GM18868 (cell line): ENCODE measurements around the gene AK1.

ENCODE experiments used
- ATAC-seq: cut with Tn5 transposase; IDR thresholded peaks from one replicate; pipeline ENCODE4 v1.9.1; 2021; ENCODE audit warnings: mild to moderate bottlenecking, moderate library complexity; ENCODE audit not compliant: unreplicated experiment

The AK1 gene, protein sequence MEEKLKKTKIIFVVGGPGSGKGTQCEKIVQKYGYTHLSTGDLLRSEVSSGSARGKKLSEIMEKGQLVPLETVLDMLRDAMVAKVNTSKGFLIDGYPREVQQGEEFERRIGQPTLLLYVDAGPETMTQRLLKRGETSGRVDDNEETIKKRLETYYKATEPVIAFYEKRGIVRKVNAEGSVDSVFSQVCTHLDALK

DNA sequence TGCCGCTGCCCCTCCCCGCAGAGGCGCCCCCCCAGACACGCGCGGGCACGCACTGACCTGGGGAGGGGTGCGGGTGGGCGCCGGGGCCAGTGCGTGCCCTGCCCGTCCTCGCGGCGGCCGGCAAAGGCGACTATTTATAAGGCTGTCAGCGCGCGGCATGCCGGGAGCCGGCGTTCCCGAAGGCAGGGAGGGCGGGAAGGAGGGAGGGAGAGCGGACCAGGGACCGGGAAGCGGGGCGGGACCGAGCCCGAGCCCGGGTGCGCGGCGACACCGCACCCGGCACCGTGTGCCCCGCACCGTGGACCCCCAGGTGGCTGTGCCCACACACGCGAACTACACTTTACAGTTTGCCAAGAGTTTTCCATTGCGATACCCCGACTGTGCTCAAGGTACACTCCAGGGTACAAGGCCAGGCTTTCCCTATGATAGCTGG, at the start of gene AK1:
AK1 (minus strand) TSS at position 110 of the 433 bp plus-strand sequence. CDS start 3,058 bp downstream, outside the sequence.
- no peak for ATAC-seq

DNA sequence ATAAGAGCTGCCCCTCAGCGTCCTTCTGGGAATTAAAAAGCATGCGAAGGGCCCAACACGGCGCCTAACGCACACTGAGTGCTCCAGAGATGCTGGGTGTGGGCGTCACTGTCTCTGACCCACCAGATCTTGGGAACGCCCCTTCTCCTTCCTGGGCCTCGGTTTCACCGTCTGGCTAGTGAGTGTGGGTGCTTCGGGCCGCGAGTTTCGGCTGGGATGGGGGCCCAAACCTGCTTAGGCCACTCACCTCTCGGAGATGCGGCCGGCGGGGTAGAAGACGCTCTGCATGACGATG, 49.4 kb upstream of the AK1 start:
- no peak for ATAC-seq

DNA sequence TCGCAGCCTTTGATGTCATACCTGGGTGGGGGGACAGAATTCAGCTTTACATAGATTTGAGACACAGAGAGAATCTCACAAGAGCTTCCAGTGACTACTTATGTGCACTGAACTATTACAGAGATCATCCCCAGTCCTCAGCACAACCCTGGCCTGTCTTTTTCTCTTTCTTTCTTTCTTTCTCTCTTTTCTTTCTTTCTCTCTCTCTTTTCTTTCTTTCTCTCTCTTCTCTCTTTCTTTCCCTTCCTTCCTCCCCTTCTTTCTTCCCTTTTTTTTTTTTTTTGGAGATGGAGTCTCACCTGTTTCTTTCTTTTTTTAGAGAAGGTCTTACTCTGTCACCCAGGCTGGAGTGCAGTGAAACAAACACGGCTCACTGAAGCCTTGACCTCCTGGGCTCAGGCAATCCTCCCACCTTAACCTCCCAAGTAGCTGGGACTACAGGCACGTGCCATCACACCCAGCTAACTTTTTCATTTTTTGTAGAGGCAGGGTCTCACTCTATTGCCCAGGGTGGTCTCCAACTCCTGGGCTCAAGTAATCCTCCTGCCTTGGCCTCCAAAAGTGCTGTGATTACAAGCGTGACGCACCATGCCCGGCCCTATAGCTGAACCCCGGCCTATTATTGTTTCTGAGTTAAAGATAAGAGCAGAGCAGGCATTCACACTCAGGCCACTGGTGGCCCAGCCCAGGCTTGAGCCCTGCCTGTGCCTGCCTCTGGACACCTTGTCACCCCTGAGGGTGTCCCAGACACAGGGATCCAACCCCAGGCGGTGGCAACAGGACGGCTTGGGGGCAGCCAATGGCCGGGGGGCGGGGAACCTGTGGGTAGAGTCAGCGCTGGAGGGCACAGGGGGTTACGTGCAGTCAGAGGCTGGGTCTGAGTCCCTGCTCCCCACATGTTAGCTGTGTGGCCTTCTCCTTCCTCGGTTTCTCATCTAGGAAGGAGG, 48.8 kb upstream of the AK1 start:
- no peak for ATAC-seq

DNA sequence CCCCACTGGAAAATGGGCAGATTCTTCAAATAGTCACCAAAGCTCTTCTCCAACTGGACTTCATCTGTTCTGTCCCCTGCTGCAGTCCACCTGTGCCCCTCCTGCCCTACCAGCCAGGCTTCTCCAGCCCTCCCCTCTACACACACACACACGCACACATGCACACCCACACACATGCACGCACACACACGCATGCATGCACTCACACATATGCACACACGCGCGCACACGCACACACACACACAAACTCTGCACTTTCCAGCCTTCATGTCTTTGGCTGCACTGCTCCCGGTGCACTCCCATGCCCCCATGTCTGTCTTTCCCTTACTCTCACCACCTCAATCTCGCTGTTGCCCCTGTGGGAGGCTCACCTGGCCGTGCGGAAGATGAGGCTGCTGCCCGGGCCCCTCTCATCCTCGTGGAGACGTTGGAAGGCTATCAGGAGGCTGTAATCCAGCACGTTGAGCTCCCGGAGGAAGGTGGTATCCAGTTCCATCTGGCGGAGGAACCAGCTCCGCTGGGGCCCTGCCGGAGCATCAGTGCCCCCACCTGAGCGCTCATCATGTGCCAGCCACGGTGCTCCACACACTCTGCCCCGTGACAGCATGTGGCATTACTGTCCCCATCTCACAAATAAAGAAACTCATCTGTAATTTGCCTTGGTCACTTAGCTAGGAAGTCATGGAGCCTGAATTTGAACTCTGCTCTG, 47.4 kb upstream of the AK1 start:
- ATAC-seq = no peak

DNA sequence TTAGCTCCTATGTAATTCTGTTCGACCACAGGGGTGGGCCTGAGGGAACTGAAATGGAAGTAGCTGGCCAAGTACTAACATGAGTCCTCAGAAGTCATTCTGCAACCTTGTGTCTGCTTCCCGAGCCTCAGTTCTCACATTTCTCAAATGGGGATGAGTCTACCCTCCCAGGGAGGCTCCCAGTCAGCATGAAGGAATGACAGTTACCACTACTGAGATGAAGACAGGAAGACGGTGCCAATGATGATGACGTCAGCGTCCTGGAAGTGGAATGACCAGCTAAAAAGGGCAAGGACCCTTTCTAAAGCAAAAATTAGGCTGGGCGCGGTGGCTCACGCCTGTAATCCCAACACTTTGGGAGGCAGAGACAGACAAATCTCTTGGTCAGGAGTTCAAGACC, 46.3 kb upstream of the AK1 start:
- ATAC-seq = no peak

DNA sequence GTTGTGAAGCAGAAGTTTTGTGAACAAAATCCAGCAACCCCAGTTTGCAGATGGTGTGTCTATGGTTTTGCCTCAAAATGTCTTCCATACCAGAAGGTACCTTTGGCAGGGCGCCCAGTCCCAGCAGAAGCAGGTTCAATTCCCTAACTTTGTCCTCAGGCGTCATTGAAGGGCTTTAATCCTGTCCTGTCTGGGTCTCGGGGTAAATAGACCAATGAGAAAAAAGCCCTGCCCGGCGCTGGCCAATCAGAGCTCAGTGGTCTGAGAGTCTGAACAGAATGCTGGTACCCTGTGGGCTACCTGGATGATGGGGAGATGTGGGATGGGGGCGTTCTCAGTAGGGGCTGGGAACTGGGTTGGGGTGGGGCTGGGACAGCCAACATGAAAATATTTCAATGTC, 45.6 kb upstream of the AK1 start:
- ATAC-seq = no peak

DNA sequence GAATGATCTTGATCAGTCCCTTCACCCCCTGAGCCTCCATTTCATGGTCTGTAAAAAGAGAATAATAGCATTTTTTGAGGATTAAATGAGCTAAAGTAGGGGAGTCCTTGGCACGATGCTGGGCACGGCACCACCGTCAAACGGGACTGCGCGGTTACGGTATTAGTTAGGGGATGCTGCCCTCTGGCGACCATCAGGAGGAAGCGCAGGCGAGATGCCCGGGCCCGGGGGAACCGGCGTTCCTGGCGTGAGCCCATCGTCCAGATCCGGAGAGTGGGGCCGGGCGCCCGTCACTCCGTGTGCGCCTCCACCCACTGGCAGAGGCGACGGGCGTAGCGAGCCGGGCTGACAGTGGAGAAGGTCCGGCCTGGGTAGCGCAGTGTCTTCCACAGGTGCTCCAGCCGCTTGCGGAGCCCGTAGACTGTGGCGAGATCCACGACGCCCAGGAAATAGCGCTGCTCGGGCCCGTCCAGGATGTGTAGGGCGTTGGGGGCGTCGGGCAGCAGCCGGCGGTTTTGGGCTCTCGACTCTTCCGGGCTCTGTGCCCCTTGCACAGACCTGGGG, 44.2 kb upstream of the AK1 start:
- no peak for ATAC-seq

DNA sequence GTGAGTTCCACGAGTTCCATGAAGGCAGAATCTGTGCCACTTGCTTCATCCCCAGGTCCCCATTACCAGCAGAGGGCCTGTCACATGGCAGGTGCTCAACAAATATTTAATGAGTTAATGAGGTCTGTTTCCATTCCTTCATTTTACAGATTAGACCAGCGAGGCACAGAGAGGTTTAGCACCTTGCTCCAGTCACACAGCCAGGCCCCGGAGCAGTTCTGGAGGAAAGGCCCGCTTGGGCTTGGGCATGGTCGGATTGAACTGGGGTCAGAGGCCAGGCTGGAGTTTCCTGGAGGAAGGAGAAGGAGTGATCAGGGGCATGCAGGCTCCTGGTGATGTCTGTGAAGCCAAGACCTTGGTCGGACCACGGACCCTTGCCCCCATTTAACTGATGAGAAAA, 43.3 kb upstream of the AK1 start:
- no peak for ATAC-seq

DNA sequence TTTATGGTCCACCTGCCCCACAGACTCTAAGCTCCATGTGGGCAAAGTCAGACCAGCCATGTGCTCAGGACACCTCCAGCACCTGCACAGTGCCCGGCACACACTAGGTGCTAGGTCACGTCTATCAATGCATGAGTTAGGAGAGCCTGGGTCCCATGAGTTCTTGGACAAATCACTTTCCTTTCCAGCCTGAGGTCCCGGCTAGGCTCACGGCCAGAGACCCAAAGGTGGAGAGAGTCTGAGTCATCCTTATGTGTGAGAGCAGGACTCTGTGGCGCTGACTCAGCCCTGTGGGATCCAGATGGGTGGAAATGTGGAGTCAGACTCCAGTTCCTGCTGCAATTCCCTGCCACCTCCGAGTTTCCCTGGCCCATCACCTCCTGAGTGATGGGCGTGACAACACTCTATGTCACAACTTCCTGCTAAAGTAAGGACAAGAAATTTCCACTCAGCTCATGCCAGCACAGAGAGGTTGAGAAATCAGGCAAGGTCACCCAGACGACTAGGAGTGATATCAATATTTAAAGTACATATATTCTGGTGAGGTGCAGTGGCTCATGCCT, 41.9 kb upstream of the AK1 start:
- no peak for ATAC-seq

DNA sequence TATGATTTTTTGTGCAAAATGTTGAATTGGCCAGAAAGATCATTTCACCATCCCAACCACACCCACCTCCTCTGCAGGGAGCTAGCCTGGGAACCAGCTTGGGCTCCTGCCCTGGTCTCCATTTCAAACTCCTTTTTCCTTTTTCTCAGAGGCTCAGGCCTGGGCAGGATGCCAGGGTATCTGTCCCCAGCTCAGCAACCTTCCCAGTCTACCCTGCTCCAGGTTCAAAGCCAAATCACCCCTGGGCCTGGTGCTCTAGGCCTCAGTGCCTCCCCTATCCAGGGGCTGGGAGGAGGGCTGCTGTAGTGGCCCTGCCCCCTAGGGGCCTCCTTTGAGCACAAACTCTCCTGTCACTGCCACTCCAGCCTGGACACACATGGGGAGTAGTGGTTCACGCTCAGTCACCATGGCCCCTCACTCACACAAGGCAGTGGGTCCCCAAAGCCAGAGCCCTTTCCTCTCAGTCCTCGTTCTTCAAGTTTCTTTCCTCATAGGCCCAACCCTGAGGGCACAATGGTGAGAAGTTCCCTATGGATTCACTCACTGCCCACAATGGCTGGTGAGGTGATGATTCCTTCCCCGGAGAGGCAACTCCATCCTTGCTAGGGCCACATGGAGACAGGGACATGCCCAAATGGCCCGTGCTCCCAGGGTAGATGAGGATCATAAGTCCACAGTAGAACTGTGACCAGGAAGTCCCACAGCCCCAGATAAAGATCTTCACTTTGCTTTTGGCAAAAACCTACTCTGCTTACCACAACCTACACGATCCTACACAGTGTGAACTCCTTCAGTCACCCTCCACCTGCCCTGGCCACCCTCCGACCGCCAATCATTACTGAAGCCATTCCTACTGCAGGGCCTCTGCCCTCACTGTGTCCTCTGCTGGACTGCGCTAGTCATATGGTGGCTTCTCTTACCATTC, 41.0 kb upstream of the AK1 start:
- no peak for ATAC-seq

DNA sequence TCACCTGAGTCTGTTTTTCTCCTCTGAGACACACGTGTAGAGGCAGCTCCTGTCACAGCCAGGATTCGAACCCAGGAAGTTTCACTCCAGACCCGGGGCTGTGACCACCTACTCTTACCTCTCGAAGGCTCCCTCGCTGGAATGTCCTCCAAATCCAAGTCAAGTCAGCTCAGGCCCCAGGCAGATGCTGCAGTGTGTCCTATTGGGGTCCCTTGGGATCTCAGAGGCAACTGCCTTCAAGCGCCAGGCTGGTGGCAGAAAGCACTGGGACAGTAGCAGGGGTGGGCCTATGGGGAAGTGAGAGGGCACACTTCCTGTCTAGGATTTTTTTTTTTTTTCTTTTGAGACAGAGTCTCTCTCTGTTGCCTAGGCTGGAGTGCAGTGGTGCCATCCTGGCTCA, 40.1 kb upstream of the AK1 start:
- peak; percentile 29 for ATAC-seq

DNA sequence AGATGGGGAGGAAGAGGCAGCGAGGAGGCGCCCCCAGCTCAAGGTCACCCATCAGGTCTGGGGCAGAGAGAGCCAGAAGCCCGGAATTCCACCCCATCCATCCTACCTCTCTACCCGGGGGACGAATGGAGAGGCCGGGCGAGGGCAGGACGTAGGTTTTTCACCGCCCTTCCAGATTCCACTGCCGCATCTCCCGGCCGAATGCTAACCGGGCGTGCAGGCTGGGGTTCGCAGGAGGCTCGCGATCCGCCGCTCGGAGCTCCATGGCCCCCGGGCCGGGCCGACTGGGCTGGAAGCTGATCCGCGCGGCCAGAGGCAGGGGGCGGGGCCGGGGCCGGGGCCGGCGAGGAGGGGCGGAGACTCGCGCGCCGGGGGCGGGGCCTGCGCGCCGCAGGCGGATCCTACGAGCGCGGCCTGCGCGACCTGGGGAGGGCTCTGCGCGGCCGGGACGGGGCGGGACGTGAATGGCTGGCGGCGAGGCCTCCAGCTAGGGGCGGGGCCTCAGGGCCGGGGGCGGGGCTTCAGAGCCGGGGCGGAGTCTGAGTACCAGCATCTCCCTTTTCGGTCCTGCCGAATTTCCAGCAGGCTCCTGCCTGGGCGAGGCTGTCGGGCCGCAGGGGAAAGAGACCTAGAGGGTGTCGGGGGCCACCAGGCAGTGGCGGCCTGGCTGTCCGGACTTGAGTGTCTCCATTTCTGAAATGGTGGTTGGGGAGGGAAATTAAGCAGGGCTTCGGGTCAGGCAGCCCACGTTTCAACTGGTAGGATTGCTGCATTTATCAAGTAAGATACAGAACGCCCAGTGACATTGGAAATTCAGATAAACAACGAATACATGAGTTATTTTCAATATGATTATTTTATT, 39.5 kb upstream of the AK1 start, which contains the start of gene ST6GALNAC4:
ST6GALNAC4 (minus strand) TSS at position 322 of the 862 bp plus-strand sequence. CDS start 622 bp downstream, outside the sequence.
- ATAC-seq = peak; percentile 71

DNA sequence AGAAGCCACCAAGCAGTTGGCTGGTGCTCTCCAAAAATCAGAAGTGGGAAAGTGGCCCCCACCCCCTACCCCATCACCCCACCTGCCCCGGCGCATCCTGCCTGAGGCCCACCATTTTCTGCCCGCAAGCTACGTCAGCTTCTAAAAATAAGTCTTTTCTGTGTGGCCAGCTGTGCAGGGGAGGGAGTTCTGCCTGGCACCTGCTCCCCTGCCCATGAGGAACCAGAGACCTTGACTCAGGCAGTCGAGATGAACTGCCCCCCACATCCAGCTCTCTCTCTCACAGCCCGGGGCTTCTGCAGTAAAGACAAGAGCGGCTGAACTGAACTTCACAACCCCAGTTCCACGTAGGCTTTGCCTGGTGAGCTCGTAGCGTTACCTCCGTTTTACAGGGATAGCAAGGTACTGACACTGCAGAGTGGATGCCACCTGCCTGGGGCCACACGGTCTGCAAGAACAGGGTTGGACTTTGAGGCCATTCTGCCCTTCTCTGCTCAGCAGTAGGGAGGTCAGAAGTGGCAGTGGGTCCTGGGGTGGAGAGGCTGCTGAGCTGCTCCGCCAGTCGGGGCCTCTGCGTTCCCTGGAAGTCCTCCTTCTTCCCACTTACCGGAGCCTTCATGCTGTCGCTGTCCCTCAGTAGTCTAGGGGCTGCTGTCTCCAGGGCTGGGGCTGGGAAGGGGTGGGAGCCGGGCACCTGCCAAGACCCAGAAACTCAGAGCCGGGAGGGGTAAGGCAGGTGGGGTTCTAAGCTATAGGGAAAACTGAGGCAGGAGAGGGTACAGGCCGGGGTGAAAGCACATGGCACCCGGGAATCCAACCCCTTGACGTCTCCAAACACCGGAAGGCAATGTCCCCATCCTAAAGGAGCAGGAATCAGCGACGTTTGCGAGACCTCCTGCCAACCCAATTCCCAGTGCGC, 38.6 kb upstream of the AK1 start:
- no peak for ATAC-seq

DNA sequence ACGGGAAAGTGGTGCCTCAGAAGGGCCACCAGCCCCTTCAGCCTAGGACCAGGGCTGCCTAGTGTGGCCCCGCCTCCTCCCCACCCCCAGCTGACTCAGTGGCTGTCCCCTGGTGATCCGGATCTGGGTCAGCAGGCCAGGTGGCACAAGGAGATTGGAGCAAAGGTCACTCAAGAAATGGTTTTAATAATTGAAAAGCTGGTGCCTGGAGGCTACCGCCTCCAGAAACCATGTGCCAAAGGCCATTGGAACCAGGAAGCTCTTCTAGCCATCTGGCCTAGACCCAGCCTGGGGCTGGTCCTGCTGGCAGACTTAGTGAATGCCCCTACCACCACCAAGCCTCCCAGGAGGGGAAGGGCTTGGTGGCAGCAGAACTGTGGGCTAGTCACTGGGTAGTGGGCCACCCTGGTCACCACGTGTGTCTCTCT, 37.9 kb upstream of the AK1 start:
- ATAC-seq = no peak

DNA sequence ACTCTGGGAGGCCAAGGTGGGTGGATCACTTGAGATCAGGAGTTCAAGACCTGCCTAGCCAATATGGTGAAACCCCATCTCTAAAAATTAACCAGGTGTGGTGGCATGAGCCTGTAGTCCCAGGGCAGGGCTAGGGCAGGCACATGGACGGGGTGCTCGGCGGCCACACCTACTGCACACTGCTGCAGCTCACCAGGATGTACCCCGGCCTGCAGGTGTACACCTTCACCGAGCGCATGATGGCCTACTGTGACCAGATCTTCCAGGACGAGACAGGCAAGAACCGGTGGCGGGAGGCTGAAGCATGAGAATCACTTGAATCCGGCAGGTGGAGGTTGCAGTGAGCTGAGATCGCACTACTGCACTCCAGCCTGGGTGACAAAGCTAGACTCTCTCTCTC, 36.2 kb upstream of the AK1 start:
- no peak for ATAC-seq

DNA sequence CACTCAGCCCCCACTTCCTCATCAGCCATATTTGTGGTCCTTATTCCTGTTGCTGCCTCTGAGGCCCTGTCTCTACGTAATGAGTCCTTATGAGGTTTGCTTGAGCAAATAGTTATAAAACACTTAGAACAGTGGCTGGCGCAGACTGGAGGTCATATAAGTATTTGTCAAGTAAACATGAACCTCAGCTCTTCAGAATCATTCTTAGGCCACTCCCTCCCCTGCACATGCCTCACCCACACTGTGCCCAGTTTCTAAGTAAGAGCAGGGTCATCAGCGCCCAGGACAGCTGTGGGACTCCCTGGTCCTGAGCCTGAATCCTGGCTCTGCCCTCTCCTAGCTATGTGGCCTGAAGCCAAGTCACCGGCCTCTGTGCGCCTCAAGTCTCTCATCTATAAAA, 35.4 kb upstream of the AK1 start:
- ATAC-seq = no peak

DNA sequence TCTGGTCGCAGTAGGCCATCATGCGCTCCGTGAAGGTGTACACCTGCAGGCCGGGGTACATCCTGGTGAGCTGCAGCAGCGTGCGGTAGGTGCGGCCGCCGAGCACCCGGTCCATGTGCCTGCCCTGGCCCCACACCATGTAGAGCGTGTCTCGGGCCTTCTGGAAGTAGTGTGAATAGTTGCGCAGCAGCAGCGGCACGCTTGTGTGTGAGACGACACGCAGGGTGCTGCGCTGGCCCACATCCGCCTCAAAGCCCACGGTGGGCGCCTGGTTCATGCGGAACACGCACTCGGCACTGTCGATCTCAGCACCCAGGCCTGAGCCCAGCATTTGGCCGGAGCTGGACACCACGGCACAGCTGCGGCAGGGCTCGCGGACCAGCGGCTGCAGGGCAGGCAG, 34.8 kb upstream of the AK1 start:
- ATAC-seq = no peak

DNA sequence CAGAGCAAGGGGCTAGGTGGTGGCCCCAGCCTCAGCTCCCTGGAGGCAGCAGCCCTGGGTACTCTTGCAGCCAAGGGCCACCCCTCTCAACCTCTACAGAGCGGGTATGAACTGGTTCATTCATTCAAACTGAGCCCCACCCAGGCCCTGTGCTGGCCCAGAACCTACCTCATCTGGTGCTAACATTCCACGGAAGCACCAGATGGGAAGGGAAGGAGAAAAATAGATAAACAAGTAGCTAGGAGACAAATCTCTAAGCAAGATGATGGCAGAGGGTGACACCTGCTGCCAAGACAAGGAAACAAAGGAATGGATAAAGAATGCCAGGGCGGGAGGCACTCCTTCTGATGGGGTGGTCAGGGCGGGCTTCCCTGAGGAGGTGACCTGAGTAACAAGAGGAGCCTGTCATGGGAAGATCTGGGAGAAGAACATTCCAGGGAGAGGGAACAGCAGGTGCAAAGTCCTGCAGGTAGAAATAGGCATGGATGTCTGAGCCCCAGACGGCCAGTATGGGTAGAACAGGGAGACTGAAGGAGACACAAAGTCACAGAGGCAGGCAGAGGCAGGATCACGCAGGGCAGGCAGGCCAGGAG, 33.2 kb upstream of the AK1 start:
- no peak for ATAC-seq
